Measurements from ENCODE around the gene ADAMTS9. TPM values are rescaled to one million over a fixed set of nuclear protein-coding genes. Genes with fewer than 3 reads are reported as not detected.

Gene ADAMTS9
- total and polyA plus RNA-seq, 9 of the 15 experiments (the other 6 are each of a cell fraction or from before 2014, with no cell fraction given) = 0.05 to 0.32 (median 0.13) TPM; not detected in 2

- no peaks in the 10 kb centered on the region for H3K79me2 ChIP-seq (ENCODE audit: control insufficient read depth, insufficient read depth, low read length)
- H3K4me3 ChIP-seq = no peak overlapping the region
- no peaks in the 10 kb centered on the region for H3K9me3 ChIP-seq (replicated peaks; ENCODE audit: control insufficient read depth, insufficient read depth, low read depth, low read length)
- intact Hi-C loops (cut with micrococcal nuclease) (no loop called here), in situ Hi-C loops (cut with MboI) (no loop called here)
- CTCF ChIA-PET (ENCODE audit: low intra/inter-chr PET ratio) = no interaction called here
- H3K4me2 ChIP-seq (ENCODE audit: insufficient read depth, low read length) = no peak overlapping the region
- no peak overlapping the region for H3K27ac ChIP-seq (ENCODE audit: extremely low read depth, low read depth, low read length)
- no peaks in the 10 kb centered on the region for H3K4me1 ChIP-seq (replicated peaks in 1 of 2; ENCODE audit: control insufficient read depth in 2 of 2, insufficient read depth in 2 of 2, low read length in 2 of 2)
- H3K36me3 ChIP-seq (ENCODE audit: control insufficient read depth, insufficient read depth, low read length) = no peaks in the 10 kb centered on the region
- H3K27me3 ChIP-seq (ENCODE audit: control insufficient read depth in 2 of 2, insufficient read depth in 2 of 2, low read length in 2 of 2) = peaks cover 3 to 6% of the 10 kb centered on the region in 2 experiments; a peak in 2 of 5 replicates
- ATAC-seq (no peak), DNase-seq (ENCODE audit: extremely low read depth in 1 of 4, low spot score in 3 of 4) (no peak), FAIRE-seq (no peak)
- POLR2A ChIA-PET = interaction anchor here (0.7 kb wide), 1 partner anchor 13 kb away, joined by 3 read pairs; no protein-coding TSS in a partner anchor
- no peaks in the 10 kb centered on the region for H3K9me1 ChIP-seq (ENCODE audit: control insufficient read depth, insufficient read depth, low read length)
- no peaks in the 10 kb centered on the region for H4K20me1 ChIP-seq (replicated peaks; ENCODE audit: control insufficient read depth, insufficient read depth, low read length)
- BruUV-seq (replicated peaks) = no TSS peak
- WGBS (ENCODE audit: insufficient coverage, low coverage, missing lambda C conversion rate) = 0% methylated on average over 1 of the region's 2 CpGs
- no peak overlapping the region for H3K9ac ChIP-seq (ENCODE audit: insufficient read depth in 1 of 2, low read depth in 2 of 2, low read length in 2 of 2)
- H2AFZ ChIP-seq (ENCODE audit: low read depth, low read length) = no peak overlapping the region
- no peak for TF ChIP-seq MAFK (IDR thresholded peaks at IDR 0.05; ENCODE audit: low read length)
- TF ChIP-seq RBM14 (IDR thresholded peaks at IDR 0.05; ENCODE audit: borderline replicate concordance, insufficient read depth, low read depth, low read length) = no peak
- no peak for TF ChIP-seq CTCFL (IDR thresholded peaks at IDR 0.05; ENCODE audit: borderline replicate concordance, insufficient read depth, low read depth, low read length, poor library complexity, severe bottlenecking)
- TF ChIP-seq IRF1 (CRISPR knock-in tag; IDR thresholded peaks at IDR 0.05; ENCODE audit: borderline replicate concordance) = no peak
- no peak for TF ChIP-seq KAT2B (IDR thresholded peaks at IDR 0.05; ENCODE audit: low read depth, low read length)
- no peak for TF ChIP-seq HDAC2 (IDR thresholded peaks at IDR 0.05)
- no peak for TF ChIP-seq CHD7 (IDR thresholded peaks at IDR 0.05; ENCODE audit: low read depth, low read length)
These were observed 125.9 kb downstream of the ADAMTS9 start for GRCh38 chr3:64561868-64562267.

Measured in K562 (cell line).